Fibroblast of mammary gland (primary cell): ENCODE data around the gene ARIH1.
"Not testable (repeated sequence)": the region's sequence is repeated elsewhere in the genome, so short reads cannot be mapped to it uniquely, and the experiment has no call there.

Experiments
- DNase-seq: peaks from one replicate; pipeline ENCODE4 v3.0.0-alpha.2; 2010; ENCODE audit warnings: low read depth
- H3K4me3 ChIP-seq: 2 replicates; pipeline ENCODE4 v1.5.1; 2011; ENCODE audit warnings: low read depth, mild to moderate bottlenecking, low read length, moderate library complexity; ENCODE audit not compliant: control insufficient read depth
- TF ChIP-seq, protein P1 (sequence below): conservative IDR thresholded peaks from 2 replicates; pipeline ENCODE4 v1.5.1; 2011; ENCODE audit warnings: low read depth, low read length, inconsistent platforms; ENCODE audit not compliant: control insufficient read depth, insufficient read depth

Gene ARIH1

DNA sequence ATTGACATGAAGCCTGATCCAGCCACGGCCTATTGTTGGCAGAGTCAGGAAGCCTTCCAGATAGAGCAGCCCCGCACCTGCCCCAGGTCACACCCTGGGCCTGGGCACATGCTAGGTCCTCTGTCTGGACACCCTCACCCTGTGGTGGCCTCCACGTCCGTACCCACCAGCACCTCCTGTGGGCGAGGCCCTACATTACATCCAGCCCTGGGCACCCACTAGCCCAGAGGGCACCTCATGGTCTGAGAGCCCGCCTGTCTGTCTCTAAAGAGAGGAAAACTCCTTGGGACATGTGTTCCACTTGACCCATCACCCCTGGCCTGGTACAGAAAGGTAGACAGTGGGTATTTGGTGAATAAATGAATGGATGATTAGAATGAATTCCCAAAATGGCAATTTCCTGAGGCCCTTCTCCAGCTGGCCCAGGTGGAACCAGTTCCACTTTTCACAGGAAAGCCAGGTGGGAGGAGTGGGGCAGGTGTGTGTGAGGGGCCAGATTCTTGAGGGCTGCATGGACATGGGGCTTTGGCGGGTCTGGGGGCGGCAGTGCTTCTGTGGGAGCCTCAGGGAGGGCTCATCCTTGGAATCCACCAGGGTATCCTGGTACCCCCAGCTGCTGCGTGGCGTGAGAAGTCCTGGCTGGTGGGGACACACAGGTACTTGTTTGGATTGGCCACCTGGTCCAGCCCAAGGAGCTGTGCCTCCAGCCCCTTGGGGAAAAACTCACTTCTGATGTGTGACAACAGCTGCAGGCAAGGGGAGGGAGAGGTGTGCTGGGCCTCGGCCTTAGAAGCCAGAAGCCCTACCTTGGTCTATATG lies 154.3 kb downstream of the ARIH1 start:
- TF ChIP-seq, protein P1, sequence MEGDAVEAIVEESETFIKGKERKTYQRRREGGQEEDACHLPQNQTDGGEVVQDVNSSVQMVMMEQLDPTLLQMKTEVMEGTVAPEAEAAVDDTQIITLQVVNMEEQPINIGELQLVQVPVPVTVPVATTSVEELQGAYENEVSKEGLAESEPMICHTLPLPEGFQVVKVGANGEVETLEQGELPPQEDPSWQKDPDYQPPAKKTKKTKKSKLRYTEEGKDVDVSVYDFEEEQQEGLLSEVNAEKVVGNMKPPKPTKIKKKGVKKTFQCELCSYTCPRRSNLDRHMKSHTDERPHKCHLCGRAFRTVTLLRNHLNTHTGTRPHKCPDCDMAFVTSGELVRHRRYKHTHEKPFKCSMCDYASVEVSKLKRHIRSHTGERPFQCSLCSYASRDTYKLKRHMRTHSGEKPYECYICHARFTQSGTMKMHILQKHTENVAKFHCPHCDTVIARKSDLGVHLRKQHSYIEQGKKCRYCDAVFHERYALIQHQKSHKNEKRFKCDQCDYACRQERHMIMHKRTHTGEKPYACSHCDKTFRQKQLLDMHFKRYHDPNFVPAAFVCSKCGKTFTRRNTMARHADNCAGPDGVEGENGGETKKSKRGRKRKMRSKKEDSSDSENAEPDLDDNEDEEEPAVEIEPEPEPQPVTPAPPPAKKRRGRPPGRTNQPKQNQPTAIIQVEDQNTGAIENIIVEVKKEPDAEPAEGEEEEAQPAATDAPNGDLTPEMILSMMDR = peak; percentile 17
- not testable (repeated sequence) for H3K4me3 ChIP-seq, DNase-seq

DNA sequence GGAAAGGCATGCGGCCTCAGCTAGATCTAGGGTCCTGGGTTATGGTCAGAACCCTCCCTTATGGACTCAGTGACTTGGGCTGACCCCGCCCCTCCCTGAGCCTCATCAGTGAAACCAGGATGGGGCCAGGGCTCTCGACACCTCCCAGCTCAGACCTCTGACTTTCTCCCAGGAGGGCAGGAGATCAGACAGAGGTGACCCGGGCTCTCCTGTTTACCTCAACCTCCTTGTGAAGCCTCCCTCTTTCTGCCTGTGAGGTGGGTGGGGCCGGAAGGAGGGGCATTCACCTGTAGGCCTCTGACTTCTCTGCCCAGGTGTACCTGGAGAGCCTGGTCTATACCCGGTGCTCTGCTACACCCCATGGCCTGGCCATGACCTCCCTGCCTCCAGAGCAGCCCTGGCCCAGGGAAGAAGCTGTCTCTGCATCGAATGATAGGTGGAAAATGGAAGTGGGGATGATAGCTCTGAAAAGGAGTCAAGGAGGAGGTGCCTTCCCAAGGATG lies 155.0 kb downstream of the ARIH1 start:
- not testable (repeated sequence) for DNase-seq, H3K4me3 ChIP-seq

DNA sequence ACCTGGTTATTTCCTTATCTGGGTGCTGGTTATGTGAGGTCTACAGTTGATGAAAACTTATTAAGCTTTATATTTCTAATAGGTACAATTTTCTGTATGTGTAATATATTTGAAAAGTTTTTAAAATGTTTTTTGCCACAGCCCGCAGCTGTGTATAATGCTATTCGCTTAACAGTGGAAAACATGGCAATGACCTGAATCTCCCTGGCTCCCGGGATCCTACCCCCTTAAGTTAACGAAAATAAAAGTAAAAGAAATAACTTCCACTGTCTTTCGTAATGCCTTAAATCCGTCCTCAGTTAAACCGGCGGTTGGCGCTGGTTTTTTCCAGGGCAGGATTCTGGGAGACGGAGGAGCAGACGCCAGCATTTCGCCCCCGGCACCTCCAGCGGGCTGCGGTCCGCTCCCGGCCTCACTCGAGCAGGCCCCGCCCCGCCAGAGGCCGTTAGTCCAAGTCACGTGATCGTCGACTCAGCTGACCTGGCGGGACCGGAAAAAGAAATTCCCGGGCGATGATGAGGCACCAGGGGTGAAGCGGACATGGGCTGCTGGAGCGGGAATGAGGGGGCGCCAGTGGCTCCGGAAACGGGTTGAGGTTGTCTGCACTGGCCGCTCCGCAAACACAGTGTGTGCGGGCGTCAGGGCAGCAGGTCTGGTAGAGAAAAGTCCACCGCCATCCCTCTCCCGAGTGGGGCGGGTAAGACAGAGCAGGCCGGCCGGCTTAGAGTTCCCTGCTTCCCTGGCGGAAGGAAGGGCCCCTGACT lies 162.6 kb downstream of the ARIH1 start:
- peak; percentile 83 for DNase-seq

DNA sequence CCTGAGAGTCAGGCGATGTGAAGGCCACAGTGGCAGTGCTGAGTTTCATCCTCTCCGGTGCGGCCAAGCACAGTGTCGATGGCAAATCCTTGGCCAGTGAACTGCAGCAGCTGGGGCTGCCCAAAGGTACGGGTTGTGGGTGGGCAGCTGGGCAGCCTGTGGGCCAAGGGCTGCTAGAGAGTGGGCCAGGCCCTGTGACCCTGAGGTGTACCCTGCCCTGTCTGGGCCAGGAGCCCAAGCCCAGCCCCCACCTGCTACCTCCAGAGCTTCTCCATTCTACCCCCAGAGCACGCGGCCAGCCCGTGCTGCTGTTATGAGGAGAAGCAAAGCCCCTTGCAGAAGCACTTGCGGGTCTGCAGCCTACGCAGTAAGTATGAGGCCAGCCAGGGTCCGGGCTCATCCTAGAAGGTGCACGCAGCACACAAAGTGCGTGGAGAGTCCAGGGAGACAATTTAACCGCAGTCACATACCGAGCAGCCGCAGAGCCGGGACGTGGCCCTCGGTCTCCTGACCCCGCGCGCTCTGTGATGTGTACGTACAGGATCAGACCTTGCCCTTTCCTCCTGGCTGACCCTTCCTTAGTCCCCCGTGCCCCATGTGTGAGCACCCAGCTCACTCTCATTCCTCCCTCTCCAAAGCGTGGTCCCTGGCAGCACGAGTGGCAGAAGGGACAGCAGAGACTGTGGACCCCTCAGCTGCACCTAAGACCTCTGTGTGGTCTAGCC lies 165.8 kb downstream of the ARIH1 start:
- not testable (repeated sequence) for DNase-seq, H3K4me3 ChIP-seq

More for the DNA sequence above, 162.6 kb downstream of the ARIH1 start:
- peak overlapping the region; percentile 26 for H3K4me3 ChIP-seq

DNA sequence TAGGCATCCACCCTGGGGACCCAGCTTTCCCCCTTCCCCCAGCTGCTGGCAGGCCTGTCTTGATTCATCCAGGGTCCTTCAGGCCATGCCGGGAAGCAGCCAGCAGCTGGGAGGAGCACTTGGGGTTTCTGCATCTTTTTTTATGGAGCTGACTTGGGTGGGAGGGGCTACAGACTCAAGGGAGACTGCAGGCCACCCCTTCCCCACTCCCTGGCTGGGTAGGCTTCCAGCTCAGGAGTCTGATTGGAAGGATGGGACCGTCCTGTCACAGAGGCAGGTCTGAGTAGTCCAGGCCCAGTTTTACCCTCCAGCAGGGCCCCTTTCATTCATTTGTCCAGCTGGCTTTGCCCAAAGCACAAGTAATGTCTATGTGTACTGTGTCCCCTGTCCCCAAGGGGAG lies 168.1 kb downstream of the ARIH1 start:
- not testable (repeated sequence) for DNase-seq, H3K4me3 ChIP-seq

DNA sequence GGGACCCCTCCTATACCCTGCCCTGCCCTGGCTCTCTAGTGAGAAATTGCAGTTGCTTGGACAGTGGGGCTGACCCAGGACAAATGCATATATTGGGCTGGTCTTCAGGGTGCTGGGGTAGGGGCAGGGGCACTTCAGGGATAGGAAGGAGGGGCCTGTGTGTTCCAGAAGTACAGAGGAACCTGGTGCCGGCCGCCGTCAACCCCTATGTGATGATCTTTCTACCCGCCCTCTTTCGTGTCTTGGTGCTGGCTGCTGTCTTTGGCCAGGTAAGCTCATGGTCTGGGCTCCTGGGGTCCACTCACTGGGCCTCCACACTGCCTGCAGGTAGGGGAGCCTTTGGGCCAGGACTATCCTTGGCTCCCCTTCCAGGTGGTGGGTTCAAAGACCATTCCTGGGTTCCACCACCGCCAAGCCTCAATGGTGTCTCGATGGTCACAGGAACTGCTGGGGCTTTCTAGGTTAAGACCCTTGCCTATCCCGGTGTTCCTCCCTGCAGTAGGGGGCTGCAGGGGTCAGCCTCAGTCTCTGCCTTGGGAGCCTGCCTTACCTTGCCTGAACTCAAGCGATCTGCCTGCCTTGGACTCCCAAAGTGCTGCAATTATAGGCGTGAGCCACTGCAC lies 174.6 kb downstream of the ARIH1 start:
- not testable (repeated sequence) for H3K4me3 ChIP-seq, DNase-seq
